GM12878 (cell line): ENCODE results near the gene HOXB2. TPM values are rescaled to one million over a fixed set of nuclear protein-coding genes. Genes with fewer than 3 reads are reported as not detected.

ENCODE experiments used
- ATAC-seq: fragments of 200-7000 bp; cut with Tn5 transposase; 3 replicates; pipeline ENCODE4 v1.9.1; 2020; ENCODE audit warnings: mild to moderate bottlenecking, moderate library complexity
- BruUV-seq: library from RNA; stranded (reverse); fragments of 400-500 nt; replicated peaks from 2 replicates; lab custom pipeline; 2021; lab: Mats Ljungman, UMichigan
- CTCF ChIA-PET: fragments of 300-600 bp; sonication (Branson Sonifier 250); formaldehyde crosslinking; extraction: SDS; loops from one replicate; lab custom pipeline; 2021; ENCODE audit warnings: inconsistent platforms; lab: Yijun Ruan, JAX
- POLR2A ChIA-PET: fragments of 350-600 bp; formaldehyde crosslinking; extraction: SDS; loops from one replicate; lab custom pipeline; 2021; ENCODE audit warnings: inconsistent platforms; lab: Charles Lee
- RAD21 ChIA-PET: fragments of 300-600 bp; sonication (Branson Sonifier 250); formaldehyde crosslinking; loops from one replicate; lab custom pipeline; 2023; ENCODE audit warnings: antibody characterized with exemption; ENCODE audit not compliant: unreplicated experiment; lab: Charles Lee
- SMC1A ChIA-PET: fragments of 300-600 bp; sonication (Branson Sonifier 250); formaldehyde crosslinking; loops from one replicate; lab custom pipeline; 2023; ENCODE audit not compliant: unreplicated experiment, uncharacterized antibody; lab: Charles Lee
- DNase-seq: peaks from one replicate; pipeline ENCODE4 v3.0.0-alpha.2; 2011; ENCODE audit warnings: low read depth, low spot score
- FAIRE-seq: peaks from 3 replicates; lab custom pipeline; 2011; peaks lifted over from hg19 to GRCh38; lab: Jason Lieb, UNC
- H2AFZ ChIP-seq: 2 replicates; pipeline ENCODE4 v1.6.0; 2011; ENCODE audit warnings: low read depth, low read length, control low read depth; ENCODE audit not compliant: control insufficient read depth
- H3K27ac ChIP-seq: 2 replicates; pipeline ENCODE4 v1.5.1; 2011; ENCODE audit warnings: control low read depth; ENCODE audit not compliant: control insufficient read depth, insufficient read depth
- H3K27me3 ChIP-seq, 2 experiments: replicated peaks in 1 of 2; 2 replicates each; pipeline versions ENCODE4 v1.6.0 to v1.6.1; 2011; ENCODE audit warnings: low read length in 1 of 2; ENCODE audit not compliant: control insufficient read depth in 2 of 2, insufficient read depth in 2 of 2
- H3K36me3 ChIP-seq, 2 experiments: 2 replicates each; pipeline ENCODE4 v1.5.1; 2011; ENCODE audit warnings: low read length in 1 of 2; ENCODE audit not compliant: control insufficient read depth in 2 of 2, insufficient read depth in 2 of 2
- H3K4me1 ChIP-seq: 2 replicates; pipeline ENCODE4 v1.6.1; 2011; ENCODE audit warnings: mild to moderate bottlenecking, low read length, moderate library complexity, mixed read lengths; ENCODE audit not compliant: control insufficient read depth, insufficient read depth
- H3K4me2 ChIP-seq: 2 replicates; pipeline ENCODE4 v1.6.0; 2011; ENCODE audit warnings: control low read depth; ENCODE audit not compliant: control insufficient read depth, insufficient read depth
- H3K4me3 ChIP-seq: fragments of 200-600 bp; sonication (generic); 2 replicates; pipeline ENCODE4 v1.5.1; 2016
- H3K79me2 ChIP-seq: 2 replicates; pipeline ENCODE4 v1.6.0; 2011; ENCODE audit warnings: low read length; ENCODE audit not compliant: control insufficient read depth, insufficient read depth
- H3K9ac ChIP-seq: 2 replicates; pipeline ENCODE4 v1.8.0; 2011; ENCODE audit warnings: low read length, control low read depth, mixed read lengths; ENCODE audit not compliant: control insufficient read depth, insufficient read depth
- H3K9me3 ChIP-seq: replicated peaks from 3 replicates; pipeline ENCODE4 v1.5.1; 2011; ENCODE audit warnings: mild to moderate bottlenecking, low read length; ENCODE audit not compliant: control insufficient read depth, insufficient read depth
- H4K20me1 ChIP-seq: 2 replicates; pipeline ENCODE4 v1.6.0; 2011; ENCODE audit not compliant: control insufficient read depth, insufficient read depth
- CREB1 ChIP-seq: IDR thresholded peaks from 2 replicates; pipeline ENCODE4 v1.6.1; 2012; ENCODE audit warnings: low read depth, mild to moderate bottlenecking, inconsistent platforms
- EGR1 ChIP-seq, 2 experiments: IDR thresholded peaks; 1 replicate in 1 of 2; 2 replicates in 1 of 2; pipeline ENCODE4 v1.6.1; 2011 to 2012; ENCODE audit warnings: low read depth in 2 of 2, low read length in 2 of 2, borderline replicate concordance in 1 of 2, mild to moderate bottlenecking in 1 of 2, moderate library complexity in 1 of 2
- FOXK2 ChIP-seq: fragments of 450-650 bp; IDR thresholded peaks from 2 replicates; pipeline ENCODE4 v1.6.1; 2017; ENCODE audit warnings: mild to moderate bottlenecking, moderate library complexity
- IKZF1 ChIP-seq: fragments of 450-650 bp; conservative IDR thresholded peaks from 2 replicates; pipeline ENCODE4 v1.6.1; 2017; ENCODE audit warnings: antibody characterized with exemption, mild to moderate bottlenecking
- IKZF2 ChIP-seq, 2 experiments: fragments of 450-650 bp; IDR thresholded peaks; 2 replicates each; pipeline ENCODE4 v1.6.1; 2017; ENCODE audit warnings: mild to moderate bottlenecking in 2 of 2, moderate library complexity in 2 of 2
- LARP7 ChIP-seq: fragments of 450-650 bp; IDR thresholded peaks from 2 replicates; pipeline ENCODE4 v1.6.1; 2017; ENCODE audit warnings: mild to moderate bottlenecking
- MEF2B ChIP-seq: fragments of 450-650 bp; IDR thresholded peaks from 2 replicates; pipeline ENCODE4 v1.6.1; 2018; ENCODE audit warnings: mild to moderate bottlenecking, moderate library complexity; ENCODE audit not compliant: partially characterized antibody, poor library complexity, severe bottlenecking
- NBN ChIP-seq: fragments of 450-650 bp; IDR thresholded peaks from 2 replicates; pipeline ENCODE4 v1.6.1; 2016
- POLR2AphosphoS5 ChIP-seq: IDR thresholded peaks from 2 replicates; pipeline ENCODE4 v1.6.1; 2011; ENCODE audit warnings: mild to moderate bottlenecking, low read length, inconsistent platforms
- RB1 ChIP-seq: fragments of 450-650 bp; formaldehyde crosslinking; IDR thresholded peaks from 2 replicates; pipeline ENCODE4 v1.6.1; 2017; ENCODE audit warnings: mild to moderate bottlenecking, borderline replicate concordance
- STAT1 ChIP-seq: fragments of 450-650 bp; conservative IDR thresholded peaks from 2 replicates; pipeline ENCODE4 v1.6.1; 2014; ENCODE audit warnings: antibody characterized with exemption, mild to moderate bottlenecking
- ZNF24 ChIP-seq: fragments of 450-650 bp; IDR thresholded peaks from 2 replicates; pipeline ENCODE4 v1.6.1; 2017; ENCODE audit warnings: antibody characterized with exemption, mild to moderate bottlenecking
- ZZZ3 ChIP-seq: IDR thresholded peaks from 2 replicates; pipeline ENCODE4 v1.6.1; 2011; ENCODE audit warnings: low read depth; ENCODE audit not compliant: control insufficient read depth, insufficient read length
- WGBS: methylation state at CpG from one replicate; pipeline ENCODE4 v1.1.6; 2016; ENCODE audit warnings: low lambda C conversion rate; ENCODE audit not compliant: insufficient replicate concordance, insufficient coverage; ENCODE audit errors: missing lambda C conversion rate; 5-methylcytosine and 5-hydroxymethylcytosine counted together
- in situ Hi-C: fragments of 300-500 bp; cut with MboI; formaldehyde crosslinking; loops from 9 replicates; pipeline ENCODE4 v1.14.3; 2018; ENCODE audit warnings: mixed read lengths
- intact Hi-C: fragments of 100-400 bp; cut with micrococcal nuclease; formaldehyde crosslinking; loops from one replicate; pipeline ENCODE4 v1.14.2; 2022; ENCODE audit not compliant: unreplicated experiment
- polyA plus RNA-seq, 11 experiments: library from polyadenylated mRNA; depleted of rRNA in 4 of 11; unstranded in 6 of 11; stranded (reverse) in 5 of 11; fragments of >200 nt; fragmentation: Nextera tagmentation in 4 of 11; fragmentation: Illumina TruSeq in 1 of 11; extraction: Ambion mirVana in 4 of 11; extraction: Trizol in 1 of 11; gene quantifications; 1 replicate in 1 of 11; 2 replicates in 10 of 11; pipeline versions ENCODE4 v1.2.1 to v1.2.3, GENCODE V29; 2011 to 2016; ENCODE audit warnings: inconsistent platforms in 2 of 11, missing spikeins in 2 of 11, low read depth in 1 of 11
- total RNA-seq, 4 experiments: library from RNA; depleted of rRNA in 3 of 4; stranded (reverse); fragments of >200 nt in 3 of 4; fragmentation: Illumina TruSeq in 1 of 4; extraction: Trizol in 1 of 4; gene quantifications; 2 replicates each; pipeline versions ENCODE4 v1.2.1 to v1.2.3, GENCODE V29; 2013 to 2021
- TF ChIP-seq, protein P1 (sequence below): fragments of 450-650 bp; IDR thresholded peaks from 2 replicates; pipeline ENCODE4 v1.6.1; 2017; ENCODE audit warnings: mild to moderate bottlenecking, low read depth, inconsistent platforms; ENCODE audit not compliant: poor library complexity, severe bottlenecking

HOXB2 gene
- total and polyA plus RNA-seq, 10 of the 15 experiments (the other 5 are each of a cell fraction or from before 2014, with no cell fraction given), result 0.16 to 8.8 (median 2.3) TPM

DNA sequence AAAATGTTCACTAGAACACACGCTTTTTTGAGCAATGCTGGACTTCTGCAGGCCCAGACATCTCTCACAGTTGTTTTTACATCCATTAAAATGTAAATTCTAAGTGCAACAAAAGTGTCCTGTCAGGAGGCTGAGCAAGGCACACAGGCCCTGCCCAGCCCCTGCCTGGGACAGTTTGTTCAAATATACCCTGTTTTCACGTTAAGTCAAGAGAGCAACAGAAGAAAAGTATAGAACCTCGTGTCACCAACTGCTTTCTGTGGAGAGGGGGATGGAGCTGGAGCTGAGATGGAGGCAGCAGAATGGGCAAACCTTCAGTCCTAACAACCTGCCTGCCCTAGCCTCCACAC, 4.3 kb upstream of the HOXB2 start:
- Histone ChIP-seq H3K4me3 (no peak overlapping the region), H3K9me3 (no peaks in the 10 kb centered on the region), H3K9ac (no peak overlapping the region), H3K36me3 (peaks cover 0 to 6% of the 10 kb centered on the region in 2 experiments; a peak in 2 of 4 replicates), H3K27me3 (no peaks in the 10 kb centered on the region), H3K4me2 (no peak overlapping the region), H3K27ac (no peak overlapping the region), H3K79me2 (no peaks in the 10 kb centered on the region; the same call in none of the 2 replicates), H4K20me1 (no peaks in the 10 kb centered on the region), H2AFZ (no peak overlapping the region), H3K4me1 (peaks cover 7% of the 10 kb centered on the region)
- ChIA-PET POLR2A (interaction anchor here (1.6 kb wide), 1 partner anchor 10 kb away, joined by 6 read pairs; no protein-coding TSS in a partner anchor), RAD21 (no interaction called here), SMC1A (interaction anchor here (1.0 to 1.4 kb wide), 3 partner anchors 8 to 58 kb away, joined by 3 read pairs; no protein-coding TSS in a partner anchor), CTCF (interaction anchor here (0.6 to 1.4 kb wide), 3 partner anchors 35 to 198 kb away, joined by 3 to 4 read pairs (median 3); no protein-coding TSS in a partner anchor)
- ATAC-seq, result no peak
- TF ChIP-seq ZNF24 (no peak), IKZF1 (no peak), EGR1 (IDR thresholded peaks at IDR 0.05; ENCODE audit: borderline replicate concordance in 1 of 2, low read depth in 2 of 2, low read length in 2 of 2) (no peak), STAT1 (no peak), ZZZ3 (no peak), FOXK2 (no peak), NBN (no peak), POLR2AphosphoS5 (no peak), LARP7 (no peak), CREB1 (no peak), RB1 (no peak), IKZF2 (IDR thresholded peaks at IDR 0.05) (no peak), MEF2B (no peak)
- TF ChIP-seq, protein P1, sequence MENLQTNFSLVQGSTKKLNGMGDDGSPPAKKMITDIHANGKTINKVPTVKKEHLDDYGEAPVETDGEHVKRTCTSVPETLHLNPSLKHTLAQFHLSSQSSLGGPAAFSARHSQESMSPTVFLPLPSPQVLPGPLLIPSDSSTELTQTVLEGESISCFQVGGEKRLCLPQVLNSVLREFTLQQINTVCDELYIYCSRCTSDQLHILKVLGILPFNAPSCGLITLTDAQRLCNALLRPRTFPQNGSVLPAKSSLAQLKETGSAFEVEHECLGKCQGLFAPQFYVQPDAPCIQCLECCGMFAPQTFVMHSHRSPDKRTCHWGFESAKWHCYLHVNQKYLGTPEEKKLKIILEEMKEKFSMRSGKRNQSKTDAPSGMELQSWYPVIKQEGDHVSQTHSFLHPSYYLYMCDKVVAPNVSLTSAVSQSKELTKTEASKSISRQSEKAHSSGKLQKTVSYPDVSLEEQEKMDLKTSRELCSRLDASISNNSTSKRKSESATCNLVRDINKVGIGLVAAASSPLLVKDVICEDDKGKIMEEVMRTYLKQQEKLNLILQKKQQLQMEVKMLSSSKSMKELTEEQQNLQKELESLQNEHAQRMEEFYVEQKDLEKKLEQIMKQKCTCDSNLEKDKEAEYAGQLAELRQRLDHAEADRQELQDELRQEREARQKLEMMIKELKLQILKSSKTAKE, result no peak
- intact Hi-C loops, result no loop called here
- FAIRE-seq, result no peak
- no peak for DNase-seq
- WGBS, result 43% methylated on average over 3 of the region's 3 CpGs
- in situ Hi-C loops, result no loop called here
- BruUV-seq, result no TSS peak
